Measurements from ENCODE around the gene MAGEA11. TPM values are rescaled to one million over a fixed set of nuclear protein-coding genes. Genes with fewer than 3 reads are reported as not detected.

The MAGEA11 gene
- total RNA-seq, 1 donor from 2014 or later: not detected

DNA sequence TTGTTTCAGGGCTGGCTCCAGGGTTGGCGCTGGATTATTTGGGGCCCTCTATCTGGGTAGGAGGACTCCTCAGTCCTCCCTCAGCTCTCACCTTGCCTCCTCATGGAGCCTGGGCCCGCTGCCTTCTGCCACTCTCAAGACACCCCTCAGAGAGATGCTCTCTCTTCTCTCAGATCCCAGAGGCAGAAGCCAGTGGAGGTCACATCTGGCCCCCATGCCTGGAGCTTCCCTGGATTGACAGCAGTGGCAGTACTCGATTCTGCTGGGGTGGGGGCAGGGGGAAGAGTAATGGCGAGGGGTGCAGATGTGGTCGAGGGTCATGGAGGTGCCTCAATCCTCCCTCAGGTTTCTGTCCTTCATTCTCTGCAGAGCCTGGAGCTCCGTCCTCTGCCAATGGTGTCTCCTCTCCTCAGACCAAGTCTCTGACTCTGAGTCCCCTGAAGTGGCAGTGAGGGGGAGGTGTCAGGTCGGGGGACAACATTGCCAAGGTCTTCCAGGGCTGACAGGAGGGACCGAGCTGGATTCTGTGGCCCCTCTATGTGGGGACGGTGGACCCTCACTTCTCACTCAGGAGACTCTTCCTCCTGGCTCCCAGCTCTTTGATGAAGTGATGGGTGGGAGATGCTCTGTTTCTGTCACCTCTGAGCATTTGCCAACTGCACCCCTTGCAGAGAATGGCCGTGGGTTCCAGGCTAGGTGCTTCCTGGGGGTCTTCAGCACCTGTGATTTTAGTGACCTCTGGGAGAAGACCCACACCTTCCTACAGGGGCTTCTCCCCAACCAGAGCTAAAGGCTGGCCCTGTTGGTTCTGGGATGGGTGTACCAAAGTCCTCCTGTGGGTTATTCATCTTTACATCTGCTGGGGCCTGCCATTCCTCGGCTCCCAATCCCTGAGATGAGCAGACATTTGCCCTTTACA, 51.1 kb downstream of the MAGEA11 start:
- TF ChIP-seq, protein P1, sequence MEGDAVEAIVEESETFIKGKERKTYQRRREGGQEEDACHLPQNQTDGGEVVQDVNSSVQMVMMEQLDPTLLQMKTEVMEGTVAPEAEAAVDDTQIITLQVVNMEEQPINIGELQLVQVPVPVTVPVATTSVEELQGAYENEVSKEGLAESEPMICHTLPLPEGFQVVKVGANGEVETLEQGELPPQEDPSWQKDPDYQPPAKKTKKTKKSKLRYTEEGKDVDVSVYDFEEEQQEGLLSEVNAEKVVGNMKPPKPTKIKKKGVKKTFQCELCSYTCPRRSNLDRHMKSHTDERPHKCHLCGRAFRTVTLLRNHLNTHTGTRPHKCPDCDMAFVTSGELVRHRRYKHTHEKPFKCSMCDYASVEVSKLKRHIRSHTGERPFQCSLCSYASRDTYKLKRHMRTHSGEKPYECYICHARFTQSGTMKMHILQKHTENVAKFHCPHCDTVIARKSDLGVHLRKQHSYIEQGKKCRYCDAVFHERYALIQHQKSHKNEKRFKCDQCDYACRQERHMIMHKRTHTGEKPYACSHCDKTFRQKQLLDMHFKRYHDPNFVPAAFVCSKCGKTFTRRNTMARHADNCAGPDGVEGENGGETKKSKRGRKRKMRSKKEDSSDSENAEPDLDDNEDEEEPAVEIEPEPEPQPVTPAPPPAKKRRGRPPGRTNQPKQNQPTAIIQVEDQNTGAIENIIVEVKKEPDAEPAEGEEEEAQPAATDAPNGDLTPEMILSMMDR (IDR thresholded peaks at IDR 0.05): no peak
- Mint-ChIP-seq H3K9me3 (ENCODE audit: unreplicated experiment) (peaks cover 5% of the 10 kb centered on the region), H3K4me3 (ENCODE audit: unreplicated experiment) (no peak overlapping the region), H3K4me1 (ENCODE audit: unreplicated experiment) (no peaks in the 10 kb centered on the region), H3K36me3 (ENCODE audit: unreplicated experiment) (no peaks in the 10 kb centered on the region), H3K27me3 (ENCODE audit: unreplicated experiment) (no peaks in the 10 kb centered on the region), H3K27ac (ENCODE audit: unreplicated experiment) (no peak overlapping the region)
- DNase-seq (ENCODE audit: extremely low spot score, unreplicated experiment): no peak

Other genes starting within 250 kb of the MAGEA11 start
- 63.7 and 67.6 TPM in 2 replicates for gene IDS, start 206.8 kb upstream of the MAGEA11 start, total RNA-seq
- gene EOLA1, start 171.0 kb upstream of the MAGEA11 start, total RNA-seq: 17.7 and 18.1 TPM in 2 replicates
- gene HSFX3, start 162.1 kb upstream of the MAGEA11 start, total RNA-seq: not detected in 2 replicates
- gene MAGEA9B, start 124.6 kb upstream of the MAGEA11 start, total RNA-seq: not detected in 2 replicates
- 0.64 TPM in 1 of 2 replicates, not detected in the other for gene HSFX2, start 116.7 kb upstream of the MAGEA11 start, total RNA-seq
- 26.5 and 36.4 TPM in 2 replicates for gene TMEM185A, start 80.3 kb upstream of the MAGEA11 start, total RNA-seq
- 1.6 and 2.1 TPM in 2 replicates for gene HSFX1, start 62.0 kb downstream of the MAGEA11 start, total RNA-seq
- not detected in 2 replicates for gene MAGEA9, start 69.9 kb downstream of the MAGEA11 start, total RNA-seq
- gene MAGEA8, start 169.1 kb downstream of the MAGEA11 start, total RNA-seq: not detected in 2 replicates
- gene HSFX4, start 217.5 kb downstream of the MAGEA11 start, total RNA-seq: not detected in 2 replicates
- gene EOLA2, start 226.4 kb downstream of the MAGEA11 start, total RNA-seq: 34.5 and 39.3 TPM in 2 replicates

Data from osteocyte (in vitro differentiated cells).